H1 (cell line): ENCODE data around the gene CCDC197. TPM values are rescaled to one million over a fixed set of nuclear protein-coding genes. Genes with fewer than 3 reads are reported as not detected.
A peak's percentile ranks its signal among the peaks of the same experiment; 100 is the strongest.

ENCODE experiments used
- CTCF ChIA-PET: fragments of 300-600 bp; sonication (Branson Sonifier 250); formaldehyde crosslinking; loops from one replicate; lab custom pipeline; 2021; ENCODE audit not compliant: partially characterized antibody; lab: Charles Lee
- POLR2A ChIA-PET: fragments of 300-600 bp; sonication (Branson Sonifier 250); formaldehyde crosslinking; loops from one replicate; lab custom pipeline; 2021; ENCODE audit warnings: inconsistent platforms; ENCODE audit not compliant: partially characterized antibody; lab: Charles Lee
- DNase-seq, 2 experiments: peaks; one replicate each; pipeline versions ENCODE4 v3.0.0 to v3.0.0-alpha.2; 2010 to 2022; ENCODE audit warnings: low spot score in 2 of 2, low read depth in 1 of 2, mixed read lengths in 1 of 2
- FAIRE-seq: peaks from 2 replicates; lab custom pipeline; 2011; peaks lifted over from hg19 to GRCh38; lab: Jason Lieb, UNC
- H2AFZ ChIP-seq: 2 replicates; pipeline ENCODE4 v1.8.1; 2012; ENCODE audit warnings: low read length, inconsistent platforms
- H2AK5ac ChIP-seq: 2 replicates; pipeline ENCODE4 v1.6.1; 2013; ENCODE audit warnings: low read depth, low read length
- H2BK120ac ChIP-seq: replicated peaks from 2 replicates; pipeline ENCODE3; 2013; ENCODE audit warnings: low read depth, low read length, inconsistent platforms
- H2BK12ac ChIP-seq: 2 replicates; pipeline ENCODE4 v1.6.1; 2013; ENCODE audit warnings: low read depth, low read length
- H2BK15ac ChIP-seq: 2 replicates; pipeline ENCODE4 v1.6.1; 2013; ENCODE audit warnings: low read length
- H2BK20ac ChIP-seq: 2 replicates; pipeline ENCODE4 v1.6.1; 2013; ENCODE audit warnings: low read length
- H2BK5ac ChIP-seq: 2 replicates; pipeline ENCODE4 v1.6.1; 2013; ENCODE audit warnings: low read depth, low read length
- H3K14ac ChIP-seq: 2 replicates; pipeline ENCODE4 v1.6.1; 2013; ENCODE audit warnings: inconsistent platforms; ENCODE audit not compliant: insufficient read length
- H3K18ac ChIP-seq: 2 replicates; pipeline ENCODE4 v1.6.1; 2013; ENCODE audit warnings: low read length; ENCODE audit errors: extremely low read depth
- H3K23ac ChIP-seq: 2 replicates; pipeline ENCODE4 v1.6.1; 2013; ENCODE audit warnings: inconsistent platforms; ENCODE audit not compliant: insufficient read length
- H3K23me2 ChIP-seq: 2 replicates; pipeline ENCODE4 v1.6.1; 2013; ENCODE audit warnings: low read depth, low read length
- H3K27ac ChIP-seq: 2 replicates; pipeline ENCODE4 v1.6.1; 2011; ENCODE audit warnings: low read depth, low read length, inconsistent platforms
- H3K27me3 ChIP-seq, 4 experiments: replicated peaks in 1 of 4; 1 replicate in 1 of 4; 2 replicates in 3 of 4; pipeline versions ENCODE4 v1.6.1 to v1.8.1; 2011 to 2013; ENCODE audit warnings: low read length in 3 of 4, mild to moderate bottlenecking in 3 of 4, inconsistent platforms in 2 of 4, mixed read lengths in 2 of 4, moderate library complexity in 1 of 4; ENCODE audit not compliant: control insufficient read depth in 3 of 4, insufficient read depth in 3 of 4; ENCODE audit errors: extremely low read depth in 1 of 4
- H3K36me3 ChIP-seq, 4 experiments: 2 replicates each; pipeline versions ENCODE4 v1.6.1 to v1.8.1; 2011 to 2013; ENCODE audit warnings: mild to moderate bottlenecking in 4 of 4, low read length in 3 of 4, moderate library complexity in 2 of 4, control low read depth in 1 of 4, inconsistent platforms in 1 of 4; ENCODE audit not compliant: insufficient read depth in 4 of 4, control insufficient read depth in 2 of 4
- H3K4ac ChIP-seq: replicated peaks from 2 replicates; pipeline ENCODE3; 2013; ENCODE audit warnings: low read length, low read depth, mixed read lengths, inconsistent platforms; ENCODE audit not compliant: insufficient read length
- H3K4me1 ChIP-seq, 4 experiments: replicated peaks in 1 of 4; 1 replicate in 1 of 4; 2 replicates in 3 of 4; pipeline versions ENCODE4 v1.6.1 to v1.8.1; 2011 to 2013; ENCODE audit warnings: low read length in 3 of 4, inconsistent platforms in 2 of 4, mixed read lengths in 1 of 4; ENCODE audit not compliant: insufficient read depth in 4 of 4, control insufficient read depth in 3 of 4
- H3K4me2 ChIP-seq, 2 experiments: 2 replicates each; pipeline versions ENCODE4 v1.6.1 to v1.8.1; 2011 to 2013; ENCODE audit warnings: low read depth in 2 of 2, low read length in 2 of 2, control low read depth in 1 of 2, inconsistent platforms in 1 of 2, mild to moderate bottlenecking in 1 of 2; ENCODE audit not compliant: insufficient read depth in 1 of 2
- H3K4me3 ChIP-seq, 4 experiments: fragments of 200-600, 300-600 bp in 1 of 4; sonication (generic), shearing (Covaris generic), sonication (Bioruptor Twin) in 1 of 4; 2 replicates each; pipeline versions ENCODE4 v1.5.1 to v1.8.1; 2011 to 2016; ENCODE audit warnings: low read length in 4 of 4, low read depth in 3 of 4, control low read depth in 2 of 4, inconsistent platforms in 2 of 4, mild to moderate bottlenecking in 2 of 4, mixed read lengths in 1 of 4, moderate library complexity in 1 of 4; ENCODE audit not compliant: insufficient read depth in 2 of 4; ENCODE audit errors: extremely low read depth in 1 of 4
- H3K56ac ChIP-seq: replicated peaks from 2 replicates; pipeline ENCODE3; 2013; ENCODE audit warnings: low read depth, mild to moderate bottlenecking, mixed read lengths, low read length, inconsistent platforms; ENCODE audit not compliant: insufficient read length
- H3K79me1 ChIP-seq: 2 replicates; pipeline ENCODE4 v1.6.1; 2013; ENCODE audit warnings: low read depth, low read length, control low read depth
- H3K79me2 ChIP-seq, 2 experiments: 2 replicates each; pipeline versions ENCODE4 v1.6.1 to v1.8.1; 2012 to 2013; ENCODE audit warnings: low read length in 2 of 2, mild to moderate bottlenecking in 2 of 2, inconsistent platforms in 1 of 2; ENCODE audit not compliant: insufficient read depth in 2 of 2, control insufficient read depth in 1 of 2
- H3K9ac ChIP-seq, 4 experiments: replicated peaks in 1 of 4; 1 replicate in 1 of 4; 2 replicates in 3 of 4; pipeline versions ENCODE4 v1.6.1 to v1.8.1; 2011 to 2013; ENCODE audit warnings: low read depth in 3 of 4, low read length in 3 of 4, control low read depth in 2 of 4, mild to moderate bottlenecking in 2 of 4, moderate library complexity in 2 of 4, inconsistent platforms in 1 of 4; ENCODE audit errors: extremely low read depth in 1 of 4
- H3K9me3 ChIP-seq, 2 experiments: 2 replicates each; pipeline versions ENCODE4 v1.6.1 to v1.8.1; 2012 to 2013; ENCODE audit warnings: mild to moderate bottlenecking in 2 of 2, moderate library complexity in 2 of 2, control low read depth in 1 of 2, inconsistent platforms in 1 of 2, low read depth in 1 of 2, low read length in 1 of 2, mixed read lengths in 1 of 2; ENCODE audit not compliant: insufficient read depth in 2 of 2
- H4K20me1 ChIP-seq, 2 experiments: replicated peaks in 1 of 2; 2 replicates each; pipeline versions ENCODE3 to v1.8.1; 2011 to 2013; ENCODE audit warnings: inconsistent platforms in 2 of 2, low read length in 2 of 2, mild to moderate bottlenecking in 1 of 2; ENCODE audit not compliant: insufficient read depth in 2 of 2, control insufficient read depth in 1 of 2
- H4K5ac ChIP-seq: 2 replicates; pipeline ENCODE4 v1.6.1; 2013; ENCODE audit warnings: low read length, low read depth, mixed read lengths, inconsistent platforms; ENCODE audit not compliant: insufficient read length
- H4K8ac ChIP-seq: 2 replicates; pipeline ENCODE4 v1.8.0; 2013; ENCODE audit warnings: mild to moderate bottlenecking, moderate library complexity, low read length, inconsistent platforms; ENCODE audit not compliant: insufficient read depth; ENCODE audit errors: extremely low read depth
- H4K91ac ChIP-seq: replicated peaks from 2 replicates; pipeline ENCODE3; 2013; ENCODE audit warnings: low read length, mixed read lengths, inconsistent platforms; ENCODE audit not compliant: insufficient read length
- BRCA1 ChIP-seq: IDR thresholded peaks from 2 replicates; pipeline ENCODE4 v1.6.1; 2012; ENCODE audit warnings: low read depth, low read length, improper control_type of control experiment
- CEBPB ChIP-seq: IDR thresholded peaks from 2 replicates; pipeline ENCODE4 v1.6.1; 2012; ENCODE audit warnings: low read depth, low read length
- EZH2 ChIP-seq: fragments of 200-600 bp; sonication (generic); IDR thresholded peaks from 2 replicates; pipeline ENCODE4 v1.7.1; 2012; ENCODE audit warnings: low read depth, mild to moderate bottlenecking, moderate library complexity, low read length, inconsistent platforms; ENCODE audit not compliant: severe bottlenecking
- KDM4A ChIP-seq: IDR thresholded peaks from one replicate; pipeline ENCODE4 v1.7.1; 2012; ENCODE audit warnings: low read depth, mild to moderate bottlenecking, moderate library complexity, low read length, inconsistent platforms; ENCODE audit not compliant: severe bottlenecking
- SP1 ChIP-seq: IDR thresholded peaks from 2 replicates; pipeline ENCODE4 v1.6.1; 2011; ENCODE audit warnings: low read depth, low read length
- TCF12 ChIP-seq: IDR thresholded peaks from 2 replicates; pipeline ENCODE4 v1.6.1; 2011; ENCODE audit warnings: low read depth, mild to moderate bottlenecking, low read length
- WGBS, 2 experiments: shearing (Covaris generic) in 1 of 2; methylation state at CpG; one replicate each; pipeline versions ENCODE4 v1.1.6 to v1.1.7; 2013 to 2015; ENCODE audit warnings: low lambda C conversion rate in 2 of 2, mixed read lengths in 2 of 2, inconsistent platforms in 1 of 2, low coverage in 1 of 2, missing lambda C conversion rate in 1 of 2; ENCODE audit not compliant: insufficient replicate concordance in 2 of 2, insufficient coverage in 1 of 2, insufficient read length in 1 of 2; ENCODE audit errors: extremely low coverage in 1 of 2, missing lambda C conversion rate in 1 of 2; 5-methylcytosine and 5-hydroxymethylcytosine counted together
- polyA plus RNA-seq, 7 experiments: library from polyadenylated mRNA; depleted of rRNA in 3 of 7; stranded (reverse) in 5 of 7; unstranded in 2 of 7; fragments of >200 nt in 5 of 7; fragments of 200-250 nt in 2 of 7; gene quantifications; 1 replicate in 5 of 7; 2 replicates in 1 of 7; 4 replicates in 1 of 7; pipeline versions ENCODE4 v1.2.1 to v1.2.3, GENCODE V29; 2011 to 2013; ENCODE audit warnings: missing spikeins in 2 of 7, mixed read lengths in 2 of 7
- total RNA-seq: library from RNA; stranded (reverse); fragmentation: NEBNext Ultra II Directional; extraction: Animal tissue kit (Norgen Biotek cat#: 25700); gene quantifications from 2 replicates; pipeline ENCODE4 v1.2.1, GENCODE V29; 2021
- TF ChIP-seq, protein P1 (sequence below): IDR thresholded peaks from 2 replicates; pipeline ENCODE4 v1.6.1; 2011; ENCODE audit warnings: low read depth, mild to moderate bottlenecking, low read length; ENCODE audit not compliant: insufficient read depth
- TF ChIP-seq, protein P2 (sequence below): IDR thresholded peaks from 2 replicates; pipeline ENCODE4 v1.6.1; 2012; ENCODE audit warnings: low read length, inconsistent platforms
- TF ChIP-seq, protein P3 (sequence below), 3 experiments: IDR thresholded peaks; 1 replicate in 2 of 3; 2 replicates in 1 of 3; pipeline versions ENCODE4 v1.5.1 to v1.6.1; 2011; ENCODE audit warnings: low read length in 3 of 3, mild to moderate bottlenecking in 3 of 3, inconsistent platforms in 2 of 3, low read depth in 1 of 3, moderate library complexity in 1 of 3; ENCODE audit not compliant: insufficient read depth in 1 of 3; ENCODE audit errors: control extremely low read depth in 1 of 3

Gene CCDC197
- total and polyA plus RNA-seq, 2 of the 8 experiments (the other 6 are each of a cell fraction or from before 2014, with no cell fraction given) = not detected

DNA sequence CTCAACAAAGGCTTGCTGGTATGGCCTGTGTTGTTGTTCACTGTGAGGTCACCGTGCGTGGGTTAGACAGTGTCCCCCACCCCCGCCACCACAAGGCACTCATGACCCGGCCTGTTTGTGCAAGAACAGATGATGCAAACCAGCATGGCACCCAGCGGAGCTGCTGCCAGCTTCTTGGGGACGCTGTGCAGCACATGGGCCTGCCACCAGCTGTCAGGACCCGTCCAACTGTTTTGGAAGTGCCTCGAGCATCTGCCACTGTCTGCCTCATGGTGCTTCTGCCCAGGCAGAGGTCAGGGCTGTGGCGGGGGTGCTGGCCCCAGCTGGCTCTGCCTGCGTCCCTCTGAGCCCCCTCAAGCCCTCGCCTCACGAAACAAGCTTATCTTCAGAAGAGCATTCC, 22.3 kb upstream of the CCDC197 start:
- 0 out of 2 replicates have a peak overlapping the region, but pooled peaks have one; percentile 21 for H2BK15ac ChIP-seq
- H2BK20ac ChIP-seq = no peak overlapping the region
- no peak overlapping the region for H4K91ac ChIP-seq
- no peaks in the 10 kb centered on the region; a peak in 1 of 7 replicates for H3K27me3 ChIP-seq
- H2BK120ac ChIP-seq = no peak overlapping the region
- H4K5ac ChIP-seq = no peak overlapping the region
- no peaks in the 10 kb centered on the region for H3K79me2 ChIP-seq
- ChIA-PET POLR2A (interaction anchor here (0.9 to 1.4 kb wide), 2 partner anchors 11 to 29 kb away, joined by 3 to 4 read pairs; no protein-coding TSS in a partner anchor), CTCF (interaction anchor here (1.1 to 7.8 kb wide), 9 partner anchors 9 to 68 kb away, joined by 3 to 81 read pairs (median 7); no protein-coding TSS in a partner anchor)
- H3K23ac ChIP-seq = no peak overlapping the region
- no peak overlapping the region for H3K9ac ChIP-seq
- no peak overlapping the region for H3K56ac ChIP-seq
- H3K9me3 ChIP-seq = no peaks in the 10 kb centered on the region
- H3K14ac ChIP-seq = no peak overlapping the region
- DNase-seq (no peak), FAIRE-seq (no peak)
- H2BK5ac ChIP-seq = no peak overlapping the region
- no peak overlapping the region for H3K4me2 ChIP-seq
- H3K4me3 ChIP-seq = no peak overlapping the region
- no peaks in the 10 kb centered on the region for H3K23me2 ChIP-seq
- no peak overlapping the region for H4K8ac ChIP-seq
- no peak overlapping the region for H3K4ac ChIP-seq
- H2AFZ ChIP-seq = no peak overlapping the region
- WGBS, 2 experiments = 91% methylated on average over 12 of the region's 12 CpGs; no CpG with 5 or more reads in 1 of the 2 experiments
- no peaks in the 10 kb centered on the region for H3K79me1 ChIP-seq
- no peak overlapping the region for H3K18ac ChIP-seq
- no peak overlapping the region for H3K27ac ChIP-seq
- no peaks in the 10 kb centered on the region for H3K36me3 ChIP-seq
- 0 out of 2 replicates have a peak overlapping the region, but pooled peaks have one; percentile 28 for H2AK5ac ChIP-seq
- H2BK12ac ChIP-seq = no peak overlapping the region
- no peaks in the 10 kb centered on the region for H4K20me1 ChIP-seq
- peaks cover 0 to 3% (median 0%) of the 10 kb centered on the region in 4 experiments; a peak in 1 of 7 replicates for H3K4me1 ChIP-seq
- TF ChIP-seq SP1 = no peak
- no peak for TF ChIP-seq KDM4A
- TF ChIP-seq, protein P1, sequence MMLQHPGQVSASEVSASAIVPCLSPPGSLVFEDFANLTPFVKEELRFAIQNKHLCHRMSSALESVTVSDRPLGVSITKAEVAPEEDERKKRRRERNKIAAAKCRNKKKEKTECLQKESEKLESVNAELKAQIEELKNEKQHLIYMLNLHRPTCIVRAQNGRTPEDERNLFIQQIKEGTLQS = no peak
- TF ChIP-seq EZH2 = no peak
- no peak for TF ChIP-seq BRCA1
- no peak for TF ChIP-seq TCF12
- TF ChIP-seq, protein P2, sequence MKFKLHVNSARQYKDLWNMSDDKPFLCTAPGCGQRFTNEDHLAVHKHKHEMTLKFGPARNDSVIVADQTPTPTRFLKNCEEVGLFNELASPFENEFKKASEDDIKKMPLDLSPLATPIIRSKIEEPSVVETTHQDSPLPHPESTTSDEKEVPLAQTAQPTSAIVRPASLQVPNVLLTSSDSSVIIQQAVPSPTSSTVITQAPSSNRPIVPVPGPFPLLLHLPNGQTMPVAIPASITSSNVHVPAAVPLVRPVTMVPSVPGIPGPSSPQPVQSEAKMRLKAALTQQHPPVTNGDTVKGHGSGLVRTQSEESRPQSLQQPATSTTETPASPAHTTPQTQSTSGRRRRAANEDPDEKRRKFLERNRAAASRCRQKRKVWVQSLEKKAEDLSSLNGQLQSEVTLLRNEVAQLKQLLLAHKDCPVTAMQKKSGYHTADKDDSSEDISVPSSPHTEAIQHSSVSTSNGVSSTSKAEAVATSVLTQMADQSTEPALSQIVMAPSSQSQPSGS = no peak
- no peak for TF ChIP-seq CEBPB
- TF ChIP-seq, protein P3, sequence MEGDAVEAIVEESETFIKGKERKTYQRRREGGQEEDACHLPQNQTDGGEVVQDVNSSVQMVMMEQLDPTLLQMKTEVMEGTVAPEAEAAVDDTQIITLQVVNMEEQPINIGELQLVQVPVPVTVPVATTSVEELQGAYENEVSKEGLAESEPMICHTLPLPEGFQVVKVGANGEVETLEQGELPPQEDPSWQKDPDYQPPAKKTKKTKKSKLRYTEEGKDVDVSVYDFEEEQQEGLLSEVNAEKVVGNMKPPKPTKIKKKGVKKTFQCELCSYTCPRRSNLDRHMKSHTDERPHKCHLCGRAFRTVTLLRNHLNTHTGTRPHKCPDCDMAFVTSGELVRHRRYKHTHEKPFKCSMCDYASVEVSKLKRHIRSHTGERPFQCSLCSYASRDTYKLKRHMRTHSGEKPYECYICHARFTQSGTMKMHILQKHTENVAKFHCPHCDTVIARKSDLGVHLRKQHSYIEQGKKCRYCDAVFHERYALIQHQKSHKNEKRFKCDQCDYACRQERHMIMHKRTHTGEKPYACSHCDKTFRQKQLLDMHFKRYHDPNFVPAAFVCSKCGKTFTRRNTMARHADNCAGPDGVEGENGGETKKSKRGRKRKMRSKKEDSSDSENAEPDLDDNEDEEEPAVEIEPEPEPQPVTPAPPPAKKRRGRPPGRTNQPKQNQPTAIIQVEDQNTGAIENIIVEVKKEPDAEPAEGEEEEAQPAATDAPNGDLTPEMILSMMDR (IDR thresholded peaks at IDR 0.05; ENCODE audit: control extremely low read depth in 1 of 3, insufficient read depth in 1 of 3, low read depth in 1 of 3, low read length in 3 of 3) = no peak
